GM19025 (cell line): Measurements from ENCODE around the gene SUZ12.
"Not testable (repeated sequence)": the region's sequence is repeated elsewhere in the genome, so short reads cannot be mapped to it uniquely, and the experiment has no call there.

Source experiments
- ATAC-seq: cut with Tn5 transposase; IDR thresholded peaks from one replicate; pipeline ENCODE4 v1.9.1; 2021; ENCODE audit warnings: mild to moderate bottlenecking, low read depth, moderate library complexity; ENCODE audit not compliant: unreplicated experiment

SUZ12 gene

DNA sequence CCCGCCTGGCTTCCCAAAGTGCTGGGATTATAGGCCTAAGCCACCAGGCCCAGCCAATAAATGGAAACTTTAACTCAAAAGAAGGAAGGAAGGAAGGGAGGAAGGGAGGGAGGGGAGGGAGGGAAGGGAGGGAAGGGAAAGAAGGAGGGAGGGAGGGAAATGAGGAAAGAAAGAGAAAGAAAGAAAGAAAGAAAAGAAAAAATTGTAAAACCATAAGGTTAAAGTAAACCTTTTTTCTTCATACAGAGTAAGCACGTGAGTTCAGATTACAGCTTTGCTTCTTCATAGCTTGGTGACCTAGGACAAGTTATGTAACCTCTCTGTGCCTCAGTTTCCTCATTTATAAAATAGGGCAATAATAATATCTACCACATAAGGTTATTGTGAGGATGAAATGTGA, 96.4 kb downstream of the SUZ12 start:
- no peak for ATAC-seq

DNA sequence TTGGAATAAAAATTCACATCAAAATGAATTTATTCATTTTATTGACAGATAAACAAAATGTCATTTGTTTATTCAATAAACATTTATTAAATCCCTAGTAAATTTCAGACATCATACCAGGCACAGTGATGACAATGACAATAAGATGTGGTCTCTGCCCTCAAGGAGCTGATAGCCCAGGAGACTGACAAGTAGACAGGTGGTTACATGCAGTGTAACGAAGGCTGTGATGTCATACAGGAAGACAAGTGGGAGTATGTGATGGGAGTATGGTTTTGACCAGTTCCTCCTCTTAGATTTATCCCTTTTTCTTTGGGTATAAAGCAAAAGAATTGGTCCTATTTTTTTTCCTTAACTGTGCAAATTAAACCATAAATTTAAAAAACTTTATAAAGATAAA, 97.0 kb downstream of the SUZ12 start:
- ATAC-seq = not testable (repeated sequence)

DNA sequence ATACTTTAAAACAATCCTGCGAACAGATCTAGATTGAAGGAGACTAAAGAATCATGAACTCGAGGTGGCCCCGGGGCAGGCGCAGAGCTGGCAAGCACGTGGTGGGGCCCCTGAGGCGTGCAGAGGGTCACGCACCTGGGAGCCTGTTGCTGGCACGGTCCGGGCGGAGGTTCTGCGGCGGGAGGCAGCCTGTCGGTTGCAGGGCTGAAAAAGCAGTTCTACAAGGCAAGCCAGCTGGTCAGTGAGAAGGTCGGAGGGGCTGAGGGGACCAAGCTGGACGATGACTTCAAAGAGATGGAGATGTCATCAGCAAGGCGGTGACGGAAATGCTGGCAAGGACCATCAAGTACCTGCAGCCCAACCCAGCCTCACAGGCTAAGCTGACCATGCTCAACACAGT, 103.4 kb downstream of the SUZ12 start:
- ATAC-seq = not testable (repeated sequence)

DNA sequence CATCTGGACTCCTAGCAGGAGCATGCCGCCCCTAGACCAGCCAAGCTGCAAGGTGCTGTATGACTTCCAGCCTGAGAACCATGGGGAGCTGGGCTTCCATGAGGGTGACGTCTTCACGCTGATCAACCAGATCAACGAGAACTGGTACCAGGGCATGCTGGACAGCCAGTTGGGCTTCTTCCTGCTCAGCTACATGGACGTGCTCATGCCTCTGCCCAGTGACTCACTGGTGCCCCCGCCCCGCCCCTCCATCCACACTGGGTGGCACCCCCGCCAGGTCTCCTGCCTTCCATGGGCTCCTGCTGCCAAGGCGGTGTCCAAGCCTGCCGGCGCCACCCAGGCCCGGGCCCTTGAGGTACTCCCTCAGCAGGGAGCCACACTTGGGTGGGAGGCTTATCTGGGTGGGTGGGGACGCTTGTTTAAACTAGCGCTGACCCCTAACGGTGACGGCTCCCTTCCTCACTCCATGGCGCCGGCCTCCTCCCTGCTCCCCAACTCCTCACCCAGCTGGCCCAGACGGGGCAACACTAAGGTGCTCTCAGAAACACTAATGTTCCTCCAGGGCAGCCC, 104.6 kb downstream of the SUZ12 start:
- ATAC-seq = not testable (repeated sequence)

DNA sequence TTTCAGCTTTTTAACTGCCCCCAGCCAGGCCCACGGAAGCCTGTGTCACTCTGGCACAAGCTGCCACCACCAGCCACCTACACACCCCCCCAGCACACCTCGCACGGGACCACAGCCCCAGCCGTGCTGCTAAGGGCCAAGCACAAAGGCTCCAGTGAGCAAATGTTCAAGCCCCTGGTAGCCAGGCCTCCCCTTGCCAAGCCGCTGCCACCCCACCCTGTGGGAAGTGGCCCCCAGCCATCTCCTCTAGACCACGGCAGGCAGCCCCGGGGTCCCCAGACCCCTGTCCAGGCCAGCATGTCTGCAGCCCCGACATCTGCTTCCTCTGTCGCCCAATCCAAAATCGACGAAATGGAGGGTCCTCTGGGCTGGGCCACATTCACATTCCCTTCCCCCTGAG, 105.5 kb downstream of the SUZ12 start:
- ATAC-seq = not testable (repeated sequence)

DNA sequence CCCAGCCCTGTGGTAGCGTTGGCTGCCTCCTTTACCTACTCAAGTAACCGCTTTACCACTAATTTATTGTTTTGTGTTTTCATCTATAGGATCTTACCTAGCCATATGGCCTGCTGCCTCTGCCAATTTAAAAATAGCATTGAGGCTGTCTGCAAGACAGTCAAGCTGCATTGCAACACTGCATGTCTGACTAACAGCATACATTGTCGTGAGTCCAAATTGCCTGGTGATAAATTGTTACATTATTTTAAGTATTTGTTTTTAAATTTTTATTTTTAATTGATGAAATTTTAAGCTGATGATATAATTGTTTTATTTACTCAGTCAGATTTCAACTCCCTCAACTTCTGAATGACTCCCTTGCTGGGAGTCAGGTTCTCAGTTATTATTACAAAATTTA, 108.8 kb downstream of the SUZ12 start:
- not testable (repeated sequence) for ATAC-seq

DNA sequence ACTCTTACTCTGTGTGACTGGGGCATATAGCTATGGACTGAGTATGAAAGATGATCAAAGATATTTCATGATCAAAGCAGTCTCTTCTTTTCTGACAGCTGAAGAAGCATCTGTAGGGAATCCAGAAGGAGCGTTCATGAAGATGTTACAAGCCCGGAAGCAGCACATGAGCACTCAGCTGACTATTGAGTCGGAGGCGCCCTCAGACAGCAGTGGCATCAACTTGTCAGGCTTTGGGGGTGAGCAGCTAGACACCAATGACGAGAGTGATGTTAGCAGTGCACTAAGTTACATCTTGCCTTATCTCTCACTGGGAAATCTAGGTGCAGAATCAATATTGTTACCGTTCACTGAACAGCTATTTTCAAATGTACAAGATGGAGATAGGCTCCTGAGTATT, 110.9 kb downstream of the SUZ12 start:
- not testable (repeated sequence) for ATAC-seq
